GM18868 (cell line): ENCODE results near the gene N4BP3.
A peak's percentile ranks its signal among the peaks of the same experiment; 100 is the strongest.
"Not testable (repeated sequence)": the region's sequence is repeated elsewhere in the genome, so short reads cannot be mapped to it uniquely, and the experiment has no call there.

Experiments used
- ATAC-seq: cut with Tn5 transposase; IDR thresholded peaks from one replicate; pipeline ENCODE4 v1.9.1; 2021; ENCODE audit warnings: mild to moderate bottlenecking, moderate library complexity; ENCODE audit not compliant: unreplicated experiment

N4BP3 gene

DNA sequence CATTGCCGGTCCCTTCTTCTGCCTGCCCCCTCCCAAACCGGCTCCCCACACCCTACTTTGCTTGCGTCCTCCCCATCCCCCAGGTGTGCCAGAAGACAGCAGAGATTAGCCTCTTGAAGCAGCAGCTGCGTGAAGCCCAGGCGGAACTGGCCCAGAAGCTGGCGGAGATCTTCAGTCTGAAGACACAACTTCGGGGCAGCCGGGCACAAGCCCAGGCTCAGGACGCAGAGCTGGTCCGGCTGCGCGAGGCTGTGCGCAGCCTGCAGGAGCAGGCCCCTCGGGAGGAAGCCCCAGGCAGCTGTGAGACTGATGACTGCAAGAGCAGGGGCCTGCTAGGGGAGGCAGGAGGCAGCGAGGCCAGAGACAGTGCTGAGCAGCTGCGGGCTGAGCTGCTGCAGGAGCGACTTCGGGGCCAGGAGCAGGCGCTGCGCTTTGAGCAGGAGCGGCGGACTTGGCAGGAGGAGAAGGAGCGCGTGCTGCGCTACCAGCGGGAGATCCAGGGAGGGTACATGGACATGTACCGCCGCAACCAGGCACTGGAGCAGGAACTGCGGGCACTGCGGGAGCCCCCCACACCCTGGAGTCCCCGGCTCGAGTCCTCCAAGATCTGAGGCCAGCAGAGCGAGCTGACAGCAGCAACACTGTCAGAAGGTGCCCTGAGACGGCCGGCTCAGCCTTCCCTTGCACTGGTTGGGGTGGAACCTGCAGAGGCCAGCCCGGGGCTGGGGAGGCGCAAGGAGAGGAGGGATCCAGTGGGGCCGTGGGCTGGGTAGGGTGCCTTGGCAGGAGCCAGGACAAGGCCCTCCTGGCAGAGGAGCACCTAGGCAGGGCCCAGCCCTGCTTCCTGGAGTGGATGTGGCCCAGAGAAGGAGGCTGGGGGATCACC, 8.3 kb downstream of the N4BP3 start:
- no peak for ATAC-seq

DNA sequence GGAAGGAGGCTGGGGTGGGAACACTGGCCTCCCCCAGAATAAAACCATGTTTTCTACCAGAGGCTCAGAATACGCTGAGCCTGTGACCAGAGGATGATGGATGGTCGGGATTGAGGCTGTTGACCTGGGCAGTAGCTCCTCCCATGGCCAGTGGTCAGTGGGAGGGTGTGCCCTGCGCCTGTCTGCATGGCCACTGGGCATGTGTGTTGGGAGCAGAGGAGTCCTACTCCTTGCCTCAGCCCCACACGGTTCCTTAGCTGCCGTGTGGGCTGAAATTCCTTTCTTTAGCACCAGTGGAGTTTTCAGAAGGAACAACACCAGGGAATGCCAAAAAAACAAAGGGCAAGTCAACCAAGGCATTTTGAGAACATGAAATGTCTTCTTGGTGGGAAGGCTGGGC, 9.0 kb downstream of the N4BP3 start:
- no peak for ATAC-seq

DNA sequence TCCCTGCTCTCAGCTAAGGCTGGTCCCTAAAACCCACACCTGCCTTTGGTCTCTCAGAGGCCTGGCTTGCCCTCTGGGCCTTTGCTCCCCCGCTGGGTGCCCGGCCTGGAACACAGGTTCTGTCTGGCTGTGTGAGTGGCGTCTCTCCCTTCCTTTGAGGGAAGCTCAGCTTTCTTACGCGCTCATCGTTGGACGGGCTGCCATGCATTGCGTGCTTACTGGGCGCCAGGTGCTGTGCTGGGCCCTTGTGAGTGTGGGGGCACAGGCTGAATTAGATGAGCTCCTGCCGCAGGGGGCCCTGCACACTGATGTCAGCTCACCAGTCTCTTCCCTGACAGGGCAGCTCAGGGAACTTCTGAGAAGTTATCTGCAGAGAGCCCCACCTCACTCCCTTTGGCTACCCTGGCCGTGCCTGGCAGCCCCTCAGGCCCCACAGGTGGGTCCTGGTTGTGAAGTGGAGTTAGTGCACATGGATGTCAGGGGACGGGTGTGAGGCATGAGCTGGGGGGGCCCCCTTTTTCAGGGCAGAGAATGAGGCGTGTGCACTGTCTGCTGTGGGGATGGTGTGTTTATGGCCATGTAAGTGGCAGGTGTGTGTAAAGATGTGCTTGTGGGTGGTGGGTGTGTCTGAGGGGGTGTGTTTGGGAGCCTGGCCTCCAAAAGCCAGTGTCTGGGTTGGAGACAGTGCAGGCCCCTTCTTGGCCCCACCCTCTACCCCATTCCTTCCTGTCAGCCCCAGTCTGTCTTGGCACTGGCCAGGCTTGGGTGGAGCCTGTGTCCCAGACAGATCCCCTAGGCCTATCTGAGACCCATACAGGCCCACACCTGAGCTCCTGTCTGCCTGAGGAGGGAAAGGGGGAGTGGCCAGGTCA, 10.0 kb downstream of the N4BP3 start:
- ATAC-seq, result no peak

DNA sequence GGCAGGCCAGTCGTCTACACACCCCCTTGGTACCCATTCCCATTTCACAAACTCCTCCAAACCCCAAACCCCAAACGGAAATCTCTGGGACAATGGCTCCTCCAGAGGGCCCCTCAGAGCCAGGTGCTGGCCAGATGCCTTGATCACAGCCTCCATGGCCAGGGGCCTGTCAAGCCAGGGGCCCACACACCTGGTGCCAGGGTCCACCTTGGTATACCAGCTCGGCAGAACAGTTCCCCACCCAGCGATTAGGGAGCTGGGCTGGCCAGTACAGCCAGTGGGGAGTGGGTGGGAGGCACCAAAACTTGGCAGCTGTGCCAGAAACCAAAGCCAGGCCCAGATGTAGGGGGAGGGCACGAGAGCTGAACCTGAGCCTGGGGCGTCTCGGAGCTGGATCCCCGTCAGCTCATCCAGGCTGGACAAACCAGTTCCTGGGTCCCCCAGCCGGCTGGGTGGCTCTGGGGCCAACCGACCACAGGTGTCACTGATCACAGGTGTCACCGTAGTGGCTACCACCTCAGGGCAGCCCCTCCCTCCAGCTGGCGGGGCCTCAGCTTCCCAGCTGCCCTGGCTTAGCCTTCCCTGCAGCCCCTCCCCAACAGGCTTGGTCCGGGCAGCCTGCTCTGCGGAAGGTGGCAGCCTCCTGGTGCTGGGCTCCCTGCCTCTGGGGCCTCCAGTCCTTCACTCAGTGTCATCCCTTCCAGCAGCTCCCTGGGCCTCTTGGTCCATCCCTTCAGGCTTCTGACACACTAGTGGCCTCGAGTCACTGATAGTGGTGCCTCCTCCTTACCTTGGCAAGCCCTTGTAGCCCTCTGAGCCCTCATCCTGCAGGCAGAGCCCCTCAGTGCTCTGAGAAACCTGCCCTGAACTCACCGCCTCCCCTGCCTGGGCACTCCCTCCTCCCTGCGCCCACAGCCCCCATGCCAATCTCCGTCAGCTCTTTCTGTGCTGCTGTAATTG, 10.9 kb downstream of the N4BP3 start:
- no peak for ATAC-seq

DNA sequence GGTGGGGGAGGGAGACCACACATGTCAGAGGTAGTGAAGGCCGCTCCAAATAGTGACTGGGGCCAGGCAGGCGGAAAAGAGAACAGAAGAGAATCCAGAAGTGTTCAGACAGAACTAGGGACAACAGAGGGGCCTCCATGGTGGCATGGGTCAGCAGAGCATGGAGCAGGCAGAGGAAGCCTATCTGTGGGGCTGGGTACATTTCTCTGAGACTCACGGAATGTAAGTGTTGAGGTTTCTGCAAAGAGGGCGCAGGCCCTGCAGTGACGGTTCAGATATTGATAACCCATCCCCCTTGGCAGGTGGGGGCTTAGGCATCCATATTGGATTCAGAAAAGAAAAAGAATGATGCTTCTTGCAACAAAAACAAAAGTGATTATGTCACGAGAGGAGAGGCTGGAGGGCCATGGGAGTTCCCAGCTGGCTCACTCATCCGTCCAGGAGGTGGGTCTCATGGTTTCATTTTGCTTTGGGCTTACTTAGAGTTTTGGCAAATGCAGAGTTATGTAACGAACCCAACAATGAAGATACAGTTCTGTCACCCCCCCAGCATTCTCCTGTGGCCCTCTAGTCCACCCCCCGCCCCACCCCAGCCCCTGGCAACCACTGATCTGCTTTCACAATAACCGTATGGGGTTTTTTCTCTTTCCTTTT, 12.0 kb downstream of the N4BP3 start:
- ATAC-seq, result no peak

DNA sequence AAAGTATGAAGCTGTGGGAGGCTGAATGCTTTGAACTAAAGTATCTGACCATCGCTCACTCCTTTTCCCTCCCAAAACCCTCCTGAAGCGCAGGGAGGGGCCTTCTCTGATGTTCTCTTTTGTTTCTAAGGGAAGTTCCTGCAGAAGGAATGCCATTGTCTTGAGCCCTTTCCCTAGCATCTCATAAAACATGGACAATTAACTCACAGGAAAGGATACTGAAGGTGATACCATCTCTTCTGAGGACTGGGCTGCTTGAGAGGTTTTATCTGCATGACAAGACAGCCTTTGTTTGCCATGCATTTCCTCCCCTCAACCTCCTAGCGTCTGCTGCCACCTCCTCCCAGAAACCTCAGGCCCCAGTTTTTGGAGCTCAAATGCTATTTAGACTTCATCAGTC, 13.2 kb downstream of the N4BP3 start:
- ATAC-seq, result no peak

DNA sequence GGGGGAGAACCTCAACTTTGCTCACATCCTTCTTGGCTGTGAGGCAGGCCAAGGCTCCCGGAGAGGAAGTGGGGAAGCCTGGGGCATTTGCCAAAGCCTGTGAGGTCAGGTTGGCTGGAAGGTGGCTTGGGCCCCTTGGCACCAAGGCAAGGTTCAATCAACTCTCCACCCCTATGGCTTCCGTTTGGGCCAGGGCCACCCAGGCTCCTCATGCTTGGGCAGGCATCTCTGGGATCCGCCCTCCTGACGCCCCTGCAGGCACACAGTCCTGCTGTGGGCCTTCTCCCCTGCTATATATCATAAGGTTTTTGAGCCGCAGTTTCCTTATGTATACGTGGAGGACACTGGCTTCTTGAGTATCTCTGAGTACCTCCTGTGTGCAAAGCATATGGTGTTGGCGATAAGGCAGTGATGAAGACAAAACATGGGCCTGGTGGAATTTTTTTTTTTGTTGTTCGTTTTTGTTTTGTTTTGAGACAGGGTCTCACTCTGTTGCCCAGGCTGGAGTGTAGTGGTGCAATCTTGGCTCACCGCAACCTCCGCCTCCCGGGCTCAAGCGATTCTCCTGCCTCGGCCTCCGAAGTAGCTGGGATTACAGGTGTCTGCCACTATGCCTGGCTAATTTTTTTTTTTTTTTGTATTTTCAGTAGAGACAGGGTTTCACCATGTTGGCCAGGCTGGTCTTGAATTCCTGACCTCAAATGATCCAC, 14.1 kb downstream of the N4BP3 start:
- ATAC-seq, result not testable (repeated sequence)

DNA sequence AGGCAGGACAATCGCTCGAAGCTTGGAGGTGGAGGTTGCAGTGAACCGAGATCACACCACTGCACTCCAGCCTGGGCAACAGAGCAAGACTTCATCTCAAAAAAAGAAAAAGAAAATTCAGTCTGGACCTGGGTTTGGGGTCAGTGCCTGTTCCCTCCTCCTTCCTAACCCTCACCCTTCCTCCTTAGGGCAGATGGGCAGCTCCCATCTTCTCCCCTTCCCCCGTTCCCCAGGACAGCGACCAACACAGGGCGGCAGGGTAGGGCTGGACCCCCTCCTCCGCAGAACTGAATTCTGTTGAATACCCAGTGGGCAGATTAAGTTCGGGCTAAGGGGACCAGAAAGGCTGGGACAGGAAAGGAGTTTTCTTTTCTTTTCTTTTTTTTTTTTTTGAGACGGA, 16.0 kb downstream of the N4BP3 start:
- ATAC-seq, result no peak

DNA sequence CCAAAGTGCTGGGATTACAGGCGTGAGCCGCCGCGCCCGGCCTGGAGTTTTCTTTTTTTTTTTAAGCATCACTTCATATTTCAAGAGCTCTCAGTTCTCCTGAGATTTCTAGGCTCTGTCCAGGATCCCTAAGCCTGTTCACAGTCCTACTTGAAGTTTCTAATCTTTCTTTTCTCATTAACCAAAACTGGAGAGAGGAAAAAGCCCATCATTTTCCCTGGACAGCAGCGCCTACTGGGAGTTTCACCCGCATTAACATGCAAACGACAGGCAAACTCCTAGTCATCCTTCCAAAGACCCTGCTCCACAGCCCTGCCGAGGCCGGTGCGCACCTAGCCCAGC, 16.9 kb downstream of the N4BP3 start:
- not testable (repeated sequence) for ATAC-seq

DNA sequence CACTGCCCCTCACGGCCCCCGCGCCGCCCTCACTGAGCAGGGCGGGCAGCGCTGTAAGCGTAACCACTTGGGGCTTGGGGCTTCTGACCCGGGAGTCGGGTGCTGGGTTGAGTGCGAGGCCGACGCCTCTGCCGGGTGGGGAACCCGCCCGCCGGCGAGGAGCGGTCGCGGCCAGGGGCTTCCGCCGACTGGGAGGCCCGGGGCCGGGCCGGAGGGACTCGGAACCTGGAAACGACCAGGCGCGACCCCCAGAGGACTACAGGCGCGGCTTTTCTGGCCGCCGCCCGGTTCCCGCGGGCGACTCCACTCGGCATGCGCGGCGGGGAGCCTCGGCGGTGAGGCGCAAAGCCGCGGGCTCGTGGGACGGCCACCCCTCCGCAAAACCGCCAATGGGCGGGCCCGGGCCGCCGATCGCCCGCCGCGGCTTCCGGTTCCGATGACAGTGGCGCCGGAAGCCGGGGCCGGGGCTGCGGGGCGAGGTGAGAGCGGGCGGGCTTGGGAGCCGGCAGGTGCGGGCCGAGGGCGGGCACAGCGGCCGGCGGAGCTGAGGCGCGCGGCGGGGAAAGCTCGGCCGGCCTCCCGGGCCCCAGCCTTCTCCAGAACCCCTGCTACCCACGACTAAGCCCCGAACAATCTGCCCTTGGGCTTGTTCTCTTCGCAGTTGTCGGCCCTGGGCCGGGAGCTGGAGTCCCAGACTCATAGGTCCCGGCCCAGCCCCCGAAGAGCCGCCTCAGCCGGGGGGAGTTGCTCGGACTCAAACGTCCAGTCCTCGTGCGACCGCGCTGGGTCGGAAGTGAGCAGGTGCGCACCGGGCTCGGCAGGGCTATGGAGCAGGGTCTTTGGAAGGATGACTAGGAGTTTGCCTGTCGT, 17.5 kb downstream of the N4BP3 start, which contains the start of gene RMND5B:
RMND5B (plus strand) TSS at position 439 of the 870 bp plus-strand sequence. CDS start 7,106 bp downstream, outside the sequence.
- ATAC-seq, result peak; percentile 89

DNA sequence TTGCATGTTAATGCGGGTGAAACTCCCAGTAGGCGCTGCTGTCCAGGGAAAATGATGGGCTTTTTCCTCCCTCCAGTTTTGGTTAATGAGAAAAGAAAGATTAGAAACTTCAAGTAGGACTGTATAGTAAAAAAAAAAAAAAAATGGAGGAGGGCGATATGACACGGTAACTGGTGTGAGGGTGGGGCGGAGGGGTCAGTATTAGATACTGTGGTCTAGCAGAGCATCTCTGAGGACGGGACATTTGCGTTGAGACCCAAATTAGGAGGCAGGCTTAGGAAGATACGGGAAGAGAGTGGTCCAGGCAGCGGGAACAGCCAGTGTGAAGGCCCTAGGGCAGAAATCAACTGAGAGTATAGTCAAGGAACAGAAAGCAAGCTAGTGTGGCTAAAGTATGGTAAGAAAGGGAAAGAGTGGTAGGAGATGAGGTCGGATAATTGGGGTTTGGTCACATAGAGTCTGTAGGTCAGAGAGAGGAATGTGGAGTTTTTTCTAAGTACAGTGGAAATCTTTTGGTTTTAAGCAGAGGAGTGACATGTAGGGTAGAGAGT, 18.2 kb downstream of the N4BP3 start:
- ATAC-seq, result no peak

DNA sequence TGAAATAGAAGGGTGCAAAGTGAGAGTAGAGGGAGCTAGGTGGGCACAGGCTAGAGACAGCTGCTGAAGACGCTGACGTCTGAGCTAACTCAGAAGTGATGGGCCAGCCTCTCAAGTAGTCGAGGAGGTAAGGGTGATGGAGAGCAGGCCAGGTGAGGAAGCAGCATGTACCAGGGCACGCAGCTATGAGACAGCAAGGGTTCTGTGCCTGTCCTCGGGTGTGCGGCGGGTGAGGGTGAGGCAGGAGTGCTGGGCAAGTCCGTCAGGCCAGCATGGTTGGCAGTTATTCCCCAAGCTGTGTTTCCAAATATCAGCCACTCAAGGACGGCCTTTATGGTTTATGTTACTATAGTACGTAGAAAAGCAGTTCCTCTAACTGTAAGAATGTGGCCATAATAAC, 23.7 kb downstream of the N4BP3 start:
- ATAC-seq, result no peak

DNA sequence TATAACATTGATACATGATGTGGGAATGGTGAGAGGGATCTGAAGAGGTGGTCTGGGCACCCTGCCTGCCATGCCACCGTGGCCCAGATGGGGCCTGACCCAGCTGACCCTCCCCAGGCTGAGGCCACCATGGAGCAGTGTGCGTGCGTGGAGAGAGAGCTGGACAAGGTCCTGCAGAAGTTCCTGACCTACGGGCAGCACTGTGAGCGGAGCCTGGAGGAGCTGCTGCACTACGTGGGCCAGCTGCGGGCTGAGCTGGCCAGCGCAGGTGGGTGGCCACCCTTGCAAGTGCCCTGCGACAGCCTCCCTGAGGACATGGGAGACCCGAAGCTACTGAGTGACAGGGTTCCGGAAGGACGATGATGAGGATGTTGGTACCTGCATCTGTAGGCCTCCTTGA, 24.7 kb downstream of the N4BP3 start:
- no peak for ATAC-seq

DNA sequence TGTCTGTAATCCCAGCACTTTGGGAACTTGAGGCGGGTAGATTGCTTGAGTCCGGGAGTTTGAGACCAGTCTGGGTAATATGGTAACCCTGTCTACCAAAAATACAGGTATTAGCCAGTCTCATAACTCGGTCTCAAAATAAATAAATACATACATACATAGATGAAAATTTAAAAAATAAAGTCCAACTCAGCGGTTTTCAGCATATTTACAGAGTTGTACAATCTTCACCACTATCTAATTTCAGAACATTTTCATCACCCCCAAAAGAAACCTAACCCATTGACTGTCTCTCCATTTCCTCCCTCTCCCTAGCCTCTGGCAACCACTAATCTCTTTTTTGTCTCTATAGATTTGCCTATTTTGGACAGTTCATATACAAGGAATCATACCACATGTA, 28.2 kb downstream of the N4BP3 start:
- no peak for ATAC-seq

DNA sequence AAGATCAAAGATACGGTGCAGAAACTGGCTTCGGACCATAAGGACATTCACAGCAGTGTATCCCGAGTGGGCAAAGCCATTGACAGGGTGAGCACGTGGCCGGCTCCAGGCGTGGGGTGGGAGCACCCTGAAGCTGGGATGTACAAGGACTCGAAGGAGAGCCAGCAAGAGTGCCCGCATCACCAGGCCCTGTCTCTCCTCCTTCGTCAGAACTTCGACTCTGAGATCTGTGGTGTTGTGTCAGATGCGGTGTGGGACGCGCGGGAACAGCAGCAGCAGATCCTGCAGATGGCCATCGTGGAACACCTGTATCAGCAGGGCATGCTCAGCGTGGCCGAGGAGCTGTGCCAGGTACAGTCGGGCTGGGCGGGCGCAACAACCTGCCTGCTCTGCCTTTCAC, 29.3 kb downstream of the N4BP3 start:
- no peak for ATAC-seq

DNA sequence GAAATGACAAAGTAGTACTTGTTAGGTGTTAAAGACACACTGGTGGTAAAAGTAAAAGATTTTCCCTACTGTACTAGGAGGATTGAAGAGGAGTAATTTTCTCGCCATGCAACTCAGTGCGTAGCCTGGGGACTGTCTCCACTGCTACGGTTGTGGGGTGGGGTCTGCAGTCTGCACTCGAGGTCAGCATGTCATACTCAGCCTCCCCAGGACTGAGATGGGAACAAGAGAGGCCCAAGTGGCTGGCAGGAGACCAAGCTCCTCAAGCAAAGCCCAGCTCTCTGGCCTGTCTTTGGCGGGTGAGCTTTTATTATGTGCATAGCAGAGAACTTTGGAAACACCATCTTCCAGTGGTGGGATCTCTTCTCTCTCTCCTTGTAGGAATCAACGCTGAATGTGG, 29.9 kb downstream of the N4BP3 start:
- no peak for ATAC-seq

DNA sequence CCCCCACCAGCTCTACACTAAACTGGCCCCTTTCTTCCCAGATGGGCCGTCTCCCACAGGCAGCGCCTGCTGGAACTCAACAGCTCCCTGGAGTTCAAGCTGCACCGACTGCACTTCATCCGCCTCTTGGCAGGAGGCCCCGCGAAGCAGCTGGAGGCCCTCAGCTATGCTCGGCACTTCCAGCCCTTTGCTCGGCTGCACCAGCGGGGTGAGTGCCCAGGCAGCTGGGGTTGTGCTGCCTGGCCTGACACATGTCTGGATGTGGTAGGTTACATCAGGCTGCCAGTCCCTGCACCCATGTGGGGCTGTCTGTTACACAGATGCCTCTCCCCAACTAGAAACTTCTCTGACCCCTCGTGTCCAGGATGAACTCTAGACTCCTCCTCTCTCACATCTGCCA, 30.6 kb downstream of the N4BP3 start:
- no peak for ATAC-seq
